Liver (tissue), 9 donors: Measurements from ENCODE around the gene THSD7B. TPM values are rescaled to one million over a fixed set of nuclear protein-coding genes. Genes with fewer than 3 reads are reported as not detected.

Source experiments
- DNase-seq: peaks from one replicate; pipeline ENCODE4 v3.0.0-alpha.2; 2017; ENCODE audit warnings: low spot score
- H3K27ac ChIP-seq, 2 donors: one replicate each; pipeline ENCODE4 v1.7.0; 2013; ENCODE audit warnings: inconsistent platforms in 2 of 2, low read length in 2 of 2, control low read depth in 1 of 2, low read depth in 1 of 2, mild to moderate bottlenecking in 1 of 2
- H3K27me3 ChIP-seq, 4 donors: one replicate each; pipeline versions ENCODE4 v1.6.1 to v1.7.0; 2013; ENCODE audit warnings: low read length in 3 of 4, inconsistent platforms in 1 of 4, mild to moderate bottlenecking in 1 of 4, moderate library complexity in 1 of 4; ENCODE audit not compliant: control insufficient read depth in 4 of 4, insufficient read depth in 4 of 4
- H3K36me3 ChIP-seq, 4 donors: one replicate each; pipeline versions ENCODE4 v1.6.1 to v1.7.0; 2013; ENCODE audit warnings: low read length in 3 of 4, mild to moderate bottlenecking in 3 of 4, low read depth in 1 of 4, moderate library complexity in 1 of 4; ENCODE audit not compliant: control insufficient read depth in 4 of 4, insufficient read depth in 3 of 4
- H3K4me1 ChIP-seq, 4 donors: one replicate each; pipeline versions ENCODE4 v1.6.1 to v1.7.0; 2013; ENCODE audit warnings: low read length in 3 of 4, mild to moderate bottlenecking in 3 of 4, moderate library complexity in 1 of 4; ENCODE audit not compliant: control insufficient read depth in 4 of 4, insufficient read depth in 4 of 4
- H3K4me3 ChIP-seq, 3 donors: one replicate each; pipeline versions ENCODE4 v1.6.1 to v1.7.0; 2013; ENCODE audit warnings: low read length in 3 of 3, control low read depth in 1 of 3, low read depth in 1 of 3, mild to moderate bottlenecking in 1 of 3
- H3K9ac ChIP-seq, 2 donors: one replicate each; pipeline ENCODE4 v1.7.0; 2013; ENCODE audit warnings: low read length in 2 of 2, mild to moderate bottlenecking in 2 of 2, moderate library complexity in 2 of 2, control low read depth in 1 of 2, low read depth in 1 of 2
- H3K9me3 ChIP-seq, 4 donors: one replicate each; pipeline versions ENCODE4 v1.6.1 to v1.7.0; 2013; ENCODE audit warnings: low read length in 3 of 4; ENCODE audit not compliant: control insufficient read depth in 4 of 4
- ATF3 ChIP-seq: IDR thresholded peaks from 2 replicates; pipeline ENCODE4 v1.6.1; 2016; ENCODE audit warnings: antibody characterized with exemption
- CTCF ChIP-seq: fragments of 150-350 bp; IDR thresholded peaks from 2 replicates; pipeline ENCODE4 v1.5.1; 2017; ENCODE audit warnings: improper control_type of control experiment, low read depth, low read length; ENCODE audit not compliant: missing input control
- EGR1 ChIP-seq, 2 donors: IDR thresholded peaks; 2 replicates each; pipeline ENCODE4 v1.6.1; 2016 to 2018; ENCODE audit warnings: antibody characterized with exemption in 2 of 2, low read depth in 2 of 2
- FOXA1 ChIP-seq: IDR thresholded peaks from 2 replicates; pipeline ENCODE4 v1.6.1; 2016; ENCODE audit warnings: antibody characterized with exemption
- FOXA2 ChIP-seq: IDR thresholded peaks from 2 replicates; pipeline ENCODE4 v1.6.1; 2016; ENCODE audit warnings: antibody characterized with exemption
- GABPA ChIP-seq, 2 donors: IDR thresholded peaks in 1 of 2; conservative IDR thresholded peaks in 1 of 2; 2 replicates each; pipeline ENCODE4 v1.6.1; 2016; ENCODE audit warnings: antibody characterized with exemption in 2 of 2, mild to moderate bottlenecking in 1 of 2, moderate library complexity in 1 of 2
- HNF4A ChIP-seq, 2 donors: conservative IDR thresholded peaks; 2 replicates each; pipeline ENCODE4 v1.6.1; 2016; ENCODE audit warnings: antibody characterized with exemption in 2 of 2, mild to moderate bottlenecking in 2 of 2
- HNF4G ChIP-seq: IDR thresholded peaks from 2 replicates; pipeline ENCODE4 v1.6.1; 2016; ENCODE audit warnings: antibody characterized with exemption
- JUND ChIP-seq, 2 donors: IDR thresholded peaks; 2 replicates each; pipeline ENCODE4 v1.6.1; 2016; ENCODE audit warnings: antibody characterized with exemption in 2 of 2
- MAX ChIP-seq: IDR thresholded peaks from 2 replicates; pipeline ENCODE4 v1.6.1; 2016; ENCODE audit warnings: antibody characterized with exemption
- NR2F2 ChIP-seq: IDR thresholded peaks from 2 replicates; pipeline ENCODE4 v1.6.1; 2016; ENCODE audit warnings: antibody characterized with exemption
- RAD21 ChIP-seq, 2 donors: IDR thresholded peaks; 2 replicates each; pipeline ENCODE4 v1.6.1; 2016; ENCODE audit warnings: antibody characterized with exemption in 2 of 2, mild to moderate bottlenecking in 2 of 2
- REST ChIP-seq: IDR thresholded peaks from 2 replicates; pipeline ENCODE4 v1.6.1; 2016; ENCODE audit warnings: antibody characterized with exemption, mild to moderate bottlenecking
- RXRA ChIP-seq, 2 donors: IDR thresholded peaks; 2 replicates each; pipeline ENCODE4 v1.6.1; 2017 to 2018; ENCODE audit warnings: antibody characterized with exemption in 2 of 2, mild to moderate bottlenecking in 1 of 2
- SP1 ChIP-seq: IDR thresholded peaks from 2 replicates; pipeline ENCODE4 v1.6.1; 2018; ENCODE audit warnings: antibody characterized with exemption, mild to moderate bottlenecking
- TAF1 ChIP-seq: conservative IDR thresholded peaks from 2 replicates; pipeline ENCODE4 v1.6.1; 2016; ENCODE audit warnings: antibody characterized with exemption, mild to moderate bottlenecking
- YY1 ChIP-seq: IDR thresholded peaks from 2 replicates; pipeline ENCODE4 v1.6.1; 2016; ENCODE audit warnings: antibody characterized with exemption, mild to moderate bottlenecking
- ZBTB33 ChIP-seq: IDR thresholded peaks from 2 replicates; pipeline ENCODE4 v1.6.1; 2016; ENCODE audit warnings: antibody characterized with exemption
- WGBS: extraction: QIAGEN DNeasy Blood & Tissue Kit; methylation state at CpG from one replicate; pipeline ENCODE4 v1.1.7; 2013; 5-methylcytosine and 5-hydroxymethylcytosine counted together
- polyA plus RNA-seq, 2 donors: library from polyadenylated mRNA; stranded (reverse) in 1 of 2; unstranded in 1 of 2; fragments of 200-250 nt in 1 of 2; fragments of >200 nt in 1 of 2; fragmentation: Nextera tagmentation in 1 of 2; extraction: Ambion mirVana in 1 of 2; gene quantifications; one replicate each; pipeline versions ENCODE4 v1.2.1 to v1.2.3, GENCODE V29; 2013 to 2015
- total RNA-seq, 2 donors: library from RNA; depleted of rRNA; stranded (reverse); fragments of >200 nt; gene quantifications; one replicate each; pipeline ENCODE4 v1.2.3, GENCODE V29; 2014
- donor health status: healthy.
- donor health status: healthy.
- donor health status: healthy.
- donor health status: healthy.
- donor health status: healthy.

THSD7B gene
- total and polyA plus RNA-seq, 4 donors: 0.01 to 0.75 (median 0.42) TPM; not detected in 1

GRCh38 chr2:137091704-137092103 is 326.4 kb downstream of the THSD7B start:
- no peak overlapping the region for H3K27ac ChIP-seq
- DNase-seq: no peak
- no peak overlapping the region for H3K9ac ChIP-seq
- TF ChIP-seq GABPA (IDR thresholded peaks at IDR 0.05 in 1 of 2, conservative IDR thresholded peaks at IDR 0.05 in 1 of 2): no peak
- no peak for TF ChIP-seq CTCF
- TF ChIP-seq HNF4G: no peak
- TF ChIP-seq EGR1 (IDR thresholded peaks at IDR 0.05; ENCODE audit: low read depth in 2 of 2): no peak
- no peak for TF ChIP-seq HNF4A (conservative IDR thresholded peaks at IDR 0.05)
- TF ChIP-seq REST: no peak
- no peak for TF ChIP-seq ZBTB33
- no peak for TF ChIP-seq SP1
- no peak for TF ChIP-seq RAD21 (IDR thresholded peaks at IDR 0.05)
- TF ChIP-seq ATF3: no peak
- TF ChIP-seq TAF1: no peak
- TF ChIP-seq MAX: no peak
- no peak for TF ChIP-seq RXRA (IDR thresholded peaks at IDR 0.05)
- no peak for TF ChIP-seq FOXA2
- no peak for TF ChIP-seq NR2F2
- no peak for TF ChIP-seq YY1
- TF ChIP-seq JUND (IDR thresholded peaks at IDR 0.05): no peak
- TF ChIP-seq FOXA1: no peak
- no peak overlapping the region for H3K4me3 ChIP-seq
- 63% methylated on average over 3 of the region's 3 CpGs for WGBS
- H3K27me3 ChIP-seq: no peaks in the 10 kb centered on the region
- no peaks in the 10 kb centered on the region for H3K9me3 ChIP-seq
- no peaks in the 10 kb centered on the region for H3K4me1 ChIP-seq
- H3K36me3 ChIP-seq: no peaks in the 10 kb centered on the region

GRCh38 chr2:137093116-137093515 is 327.8 kb downstream of the THSD7B start:
- Histone ChIP-seq H3K36me3 (no peaks in the 10 kb centered on the region), H3K9me3 (no peaks in the 10 kb centered on the region), H3K9ac (no peak overlapping the region), H3K4me3 (no peak overlapping the region), H3K4me1 (no peaks in the 10 kb centered on the region), H3K27me3 (no peaks in the 10 kb centered on the region), H3K27ac (no peak overlapping the region)
- no peak for TF ChIP-seq ZBTB33
- no peak for TF ChIP-seq REST
- TF ChIP-seq TAF1: no peak
- no peak for TF ChIP-seq ATF3
- TF ChIP-seq EGR1 (IDR thresholded peaks at IDR 0.05; ENCODE audit: low read depth in 2 of 2): no peak
- no peak for TF ChIP-seq SP1
- no peak for TF ChIP-seq RXRA (IDR thresholded peaks at IDR 0.05)
- no peak for TF ChIP-seq NR2F2
- no peak for TF ChIP-seq MAX
- no peak for TF ChIP-seq HNF4G
- no peak for TF ChIP-seq GABPA (IDR thresholded peaks at IDR 0.05 in 1 of 2, conservative IDR thresholded peaks at IDR 0.05 in 1 of 2)
- 78% methylated on average over 4 of the region's 4 CpGs for WGBS
- DNase-seq: no peak
